Gastroesophageal sphincter (tissue), 4 donors: ENCODE measurements around the gene PTCH2. TPM values are rescaled to one million over a fixed set of nuclear protein-coding genes. Genes with fewer than 3 reads are reported as not detected.

Source experiments
- ATAC-seq: fragments of 150-250 bp; one replicate; pipeline ENCODE4 v1.9.1; 2016; ENCODE audit warnings: mild to moderate bottlenecking, moderate library complexity
- H3K27ac ChIP-seq, 4 donors: fragments of 200-600 bp; sonication (generic) in 3 of 4; 1 replicate in 3 of 4; 2 replicates in 1 of 4; pipeline ENCODE4 v1.5.1; 2016 to 2019
- H3K27me3 ChIP-seq: fragments of 200-600 bp; sonication (generic); one replicate; pipeline ENCODE4 v1.5.1; 2019
- H3K36me3 ChIP-seq, 2 donors: fragments of 200-600 bp; sonication (generic); one replicate each; pipeline ENCODE4 v1.5.1; 2019; ENCODE audit warnings: control low read depth in 1 of 2
- H3K4me1 ChIP-seq, 3 donors: fragments of 200-600 bp; sonication (generic); 1 replicate in 2 of 3; 2 replicates in 1 of 3; pipeline ENCODE4 v1.5.1; 2016 to 2019; ENCODE audit warnings: control low read depth in 2 of 3
- H3K4me3 ChIP-seq, 2 donors: fragments of 200-600 bp; sonication (generic); one replicate each; pipeline ENCODE4 v1.5.1; 2019; ENCODE audit warnings: mild to moderate bottlenecking in 1 of 2, moderate library complexity in 1 of 2
- H3K9me3 ChIP-seq, 3 donors: fragments of 200-600 bp; sonication (generic); one replicate each; pipeline ENCODE4 v1.5.1; 2017 to 2019; ENCODE audit warnings: control low read depth in 2 of 3
- EP300 ChIP-seq: sonication (generic); formaldehyde crosslinking; IDR thresholded peaks from one replicate; pipeline ENCODE4 v1.6.1; 2017; ENCODE audit warnings: antibody characterized with exemption, mild to moderate bottlenecking
- POLR2A ChIP-seq, 2 donors: fragments of 450-650 bp; IDR thresholded peaks; one replicate each; pipeline ENCODE4 v1.6.1; 2017; ENCODE audit warnings: antibody characterized with exemption in 2 of 2, mild to moderate bottlenecking in 2 of 2, moderate library complexity in 1 of 2
- POLR2AphosphoS5 ChIP-seq: sonication (generic); formaldehyde crosslinking; IDR thresholded peaks from one replicate; pipeline ENCODE4 v1.6.1; 2017; ENCODE audit warnings: antibody characterized with exemption
- WGBS, 2 donors: methylation state at CpG; one replicate each; pipeline ENCODE4 v1.1.5; 2018; ENCODE audit warnings: low coverage in 1 of 2; 5-methylcytosine and 5-hydroxymethylcytosine counted together
- total RNA-seq, 4 donors: library from RNA; depleted of rRNA; stranded (reverse); fragments of >200 nt; gene quantifications; one replicate each; pipeline ENCODE4 v1.1.0, GENCODE V29; 2016
- TF ChIP-seq, protein P1 (sequence below), 4 experiments: fragments of 200-600 bp in 2 of 4; fragments of 450-650 bp in 2 of 4; sonication (generic) in 1 of 4; IDR thresholded peaks; one replicate each; pipeline ENCODE4 v1.5.1; 2017 to 2019; ENCODE audit warnings: antibody characterized with exemption in 4 of 4, mild to moderate bottlenecking in 2 of 4, moderate library complexity in 2 of 4

The PTCH2 gene
- total RNA-seq, 4 donors from 2014 or later = 0.54 to 1.9 (median 1.1) TPM

- no peaks in the 10 kb centered on the region for H3K27me3 ChIP-seq
- ATAC-seq = no peak
- H3K9me3 ChIP-seq = no peaks in the 10 kb centered on the region
- WGBS, 2 donors = 90 to 91% methylated on average over 2 to 6 of the region's 6 CpGs
- H3K4me3 ChIP-seq = no peak overlapping the region
- H3K36me3 ChIP-seq = peaks cover 0 to 58% of the 10 kb centered on the region in 2 donors
- no peak overlapping the region for H3K27ac ChIP-seq
- peaks cover 0 to 40% (median 10%) of the 10 kb centered on the region in 3 donors for H3K4me1 ChIP-seq
- no peak for TF ChIP-seq POLR2AphosphoS5
- TF ChIP-seq, protein P1, sequence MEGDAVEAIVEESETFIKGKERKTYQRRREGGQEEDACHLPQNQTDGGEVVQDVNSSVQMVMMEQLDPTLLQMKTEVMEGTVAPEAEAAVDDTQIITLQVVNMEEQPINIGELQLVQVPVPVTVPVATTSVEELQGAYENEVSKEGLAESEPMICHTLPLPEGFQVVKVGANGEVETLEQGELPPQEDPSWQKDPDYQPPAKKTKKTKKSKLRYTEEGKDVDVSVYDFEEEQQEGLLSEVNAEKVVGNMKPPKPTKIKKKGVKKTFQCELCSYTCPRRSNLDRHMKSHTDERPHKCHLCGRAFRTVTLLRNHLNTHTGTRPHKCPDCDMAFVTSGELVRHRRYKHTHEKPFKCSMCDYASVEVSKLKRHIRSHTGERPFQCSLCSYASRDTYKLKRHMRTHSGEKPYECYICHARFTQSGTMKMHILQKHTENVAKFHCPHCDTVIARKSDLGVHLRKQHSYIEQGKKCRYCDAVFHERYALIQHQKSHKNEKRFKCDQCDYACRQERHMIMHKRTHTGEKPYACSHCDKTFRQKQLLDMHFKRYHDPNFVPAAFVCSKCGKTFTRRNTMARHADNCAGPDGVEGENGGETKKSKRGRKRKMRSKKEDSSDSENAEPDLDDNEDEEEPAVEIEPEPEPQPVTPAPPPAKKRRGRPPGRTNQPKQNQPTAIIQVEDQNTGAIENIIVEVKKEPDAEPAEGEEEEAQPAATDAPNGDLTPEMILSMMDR (IDR thresholded peaks at IDR 0.05) = no peak
- no peak for TF ChIP-seq POLR2A (IDR thresholded peaks at IDR 0.05)
- no peak for TF ChIP-seq EP300
These were observed 64.1 kb downstream of the PTCH2 start for GRCh38 chr1:44778705-44779576.

DNA sequence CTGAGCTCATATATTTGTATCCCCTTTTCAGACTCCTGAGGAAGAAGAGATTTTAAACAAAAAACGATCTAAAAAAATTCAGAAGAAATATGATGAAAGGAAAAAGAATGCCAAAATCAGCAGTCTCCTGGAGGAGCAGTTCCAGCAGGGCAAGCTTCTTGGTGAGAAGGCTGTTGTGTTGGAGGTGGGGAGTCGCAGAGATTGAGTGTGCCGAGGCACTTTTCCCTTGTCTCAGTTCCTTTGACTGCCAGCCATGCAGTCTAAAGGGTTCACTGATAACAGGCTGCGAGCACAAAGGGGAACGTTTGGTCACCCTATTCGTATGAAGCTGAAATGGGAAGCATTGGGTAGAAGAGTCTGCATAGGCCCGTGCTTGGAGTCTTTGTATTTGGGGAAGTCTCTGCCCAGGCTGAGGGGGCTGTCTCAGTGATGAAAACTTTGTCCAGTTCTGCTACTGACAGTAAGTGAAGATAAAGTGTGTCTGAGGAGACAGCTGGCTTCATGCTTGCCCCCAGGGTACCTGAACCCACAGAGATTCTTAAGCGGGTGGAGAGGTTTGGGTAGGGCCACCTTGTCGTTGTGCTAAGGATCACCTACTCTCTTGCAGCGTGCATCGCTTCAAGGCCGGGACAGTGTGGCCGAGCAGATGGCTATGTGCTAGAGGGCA is 65.0 kb downstream of the PTCH2 start:
- peaks cover 0 to 58% of the 10 kb centered on the region in 2 donors for H3K36me3 ChIP-seq
- no peak overlapping the region for H3K4me3 ChIP-seq
- peaks cover 0 to 35% (median 5%) of the 10 kb centered on the region in 3 donors for H3K4me1 ChIP-seq
- no peak for ATAC-seq
- no peaks in the 10 kb centered on the region for H3K27me3 ChIP-seq
- WGBS, 2 donors = 56 to 74% methylated on average over 7 to 10 of the region's 13 CpGs
- no peak overlapping the region for H3K27ac ChIP-seq
- H3K9me3 ChIP-seq = no peaks in the 10 kb centered on the region
- TF ChIP-seq, protein P1 (IDR thresholded peaks at IDR 0.05) = no peak

- H3K4me1 ChIP-seq = peaks cover 0 to 35% (median 5%) of the 10 kb centered on the region in 3 donors
- H3K27ac ChIP-seq = peak overlapping the region in 1 of 4 donors; percentile 90
- 70% methylated on average over 11 of the region's 14 CpGs; no CpG with 5 or more reads in 1 of the 2 donors for WGBS, 2 donors
- no peak overlapping the region for H3K4me3 ChIP-seq
- H3K9me3 ChIP-seq = no peaks in the 10 kb centered on the region
- ATAC-seq = no peak
- peaks cover 0 to 58% of the 10 kb centered on the region in 2 donors for H3K36me3 ChIP-seq
- TF ChIP-seq POLR2AphosphoS5 = no peak
- no peak for TF ChIP-seq POLR2A (IDR thresholded peaks at IDR 0.05)
- TF ChIP-seq, protein P1 (IDR thresholded peaks at IDR 0.05) = no peak
- no peak for TF ChIP-seq EP300
- no peaks in the 10 kb centered on the region for H3K27me3 ChIP-seq
These were observed 65.5 kb downstream of the PTCH2 start for GRCh38 chr1:44777547-44777946.

DNA sequence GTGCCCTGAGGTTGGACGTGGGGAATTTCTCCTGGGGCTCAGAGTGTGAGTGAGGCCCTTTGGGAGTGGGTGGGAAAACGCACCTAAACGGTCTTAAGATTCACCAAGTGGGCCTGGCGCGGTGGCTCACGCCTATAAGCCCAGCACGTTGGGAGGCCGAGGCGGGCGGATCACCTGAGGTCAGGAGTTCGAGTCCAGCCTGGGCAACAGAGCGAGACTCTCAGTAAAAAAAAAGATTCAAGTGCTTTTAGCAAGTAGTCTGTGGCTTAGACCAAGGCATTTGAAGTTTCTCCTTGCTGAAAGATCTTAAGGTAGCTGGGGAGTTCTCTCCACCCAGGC is 66.4 kb downstream of the PTCH2 start:
- Histone ChIP-seq H3K9me3 (no peaks in the 10 kb centered on the region), H3K27me3 (no peaks in the 10 kb centered on the region), H3K27ac (peak overlapping the region; percentile 90 to 99 (median 96)), H3K36me3 (peaks cover 0 to 55% of the 10 kb centered on the region in 2 donors), H3K4me3 (peak overlapping the region; percentile 64 to 95), H3K4me1 (peaks cover 0 to 35% (median 5%) of the 10 kb centered on the region in 3 donors)
- TF ChIP-seq POLR2A (IDR thresholded peaks at IDR 0.05) (no peak), EP300 (no peak), POLR2AphosphoS5 (no peak)
- TF ChIP-seq, protein P1 (IDR thresholded peaks at IDR 0.05) = no peak
- no peak for ATAC-seq
- 53% methylated on average over 5 of the region's 12 CpGs; no CpG with 5 or more reads in 1 of the 2 donors for WGBS, 2 donors
